Rectal smooth muscle tissue (tissue), 1 donor: ENCODE data around the gene FCN2.

Source experiments
- H3K27ac ChIP-seq: one replicate; pipeline ENCODE4 v1.7.0; 2013; ENCODE audit warnings: low read depth, low read length, inconsistent platforms
- H3K27me3 ChIP-seq: one replicate; pipeline ENCODE4 v1.7.0; 2013; ENCODE audit warnings: low read length; ENCODE audit not compliant: control insufficient read depth, insufficient read depth
- H3K36me3 ChIP-seq: one replicate; pipeline ENCODE4 v1.7.0; 2013; ENCODE audit warnings: low read length; ENCODE audit not compliant: control insufficient read depth, insufficient read depth
- H3K4me1 ChIP-seq: one replicate; pipeline ENCODE4 v1.7.0; 2013; ENCODE audit warnings: low read length; ENCODE audit not compliant: control insufficient read depth, insufficient read depth
- H3K4me3 ChIP-seq: one replicate; pipeline ENCODE4 v1.7.0; 2013; ENCODE audit warnings: low read length
- H3K9ac ChIP-seq: one replicate; pipeline ENCODE4 v1.7.0; 2013; ENCODE audit warnings: low read length

The FCN2 gene

DNA sequence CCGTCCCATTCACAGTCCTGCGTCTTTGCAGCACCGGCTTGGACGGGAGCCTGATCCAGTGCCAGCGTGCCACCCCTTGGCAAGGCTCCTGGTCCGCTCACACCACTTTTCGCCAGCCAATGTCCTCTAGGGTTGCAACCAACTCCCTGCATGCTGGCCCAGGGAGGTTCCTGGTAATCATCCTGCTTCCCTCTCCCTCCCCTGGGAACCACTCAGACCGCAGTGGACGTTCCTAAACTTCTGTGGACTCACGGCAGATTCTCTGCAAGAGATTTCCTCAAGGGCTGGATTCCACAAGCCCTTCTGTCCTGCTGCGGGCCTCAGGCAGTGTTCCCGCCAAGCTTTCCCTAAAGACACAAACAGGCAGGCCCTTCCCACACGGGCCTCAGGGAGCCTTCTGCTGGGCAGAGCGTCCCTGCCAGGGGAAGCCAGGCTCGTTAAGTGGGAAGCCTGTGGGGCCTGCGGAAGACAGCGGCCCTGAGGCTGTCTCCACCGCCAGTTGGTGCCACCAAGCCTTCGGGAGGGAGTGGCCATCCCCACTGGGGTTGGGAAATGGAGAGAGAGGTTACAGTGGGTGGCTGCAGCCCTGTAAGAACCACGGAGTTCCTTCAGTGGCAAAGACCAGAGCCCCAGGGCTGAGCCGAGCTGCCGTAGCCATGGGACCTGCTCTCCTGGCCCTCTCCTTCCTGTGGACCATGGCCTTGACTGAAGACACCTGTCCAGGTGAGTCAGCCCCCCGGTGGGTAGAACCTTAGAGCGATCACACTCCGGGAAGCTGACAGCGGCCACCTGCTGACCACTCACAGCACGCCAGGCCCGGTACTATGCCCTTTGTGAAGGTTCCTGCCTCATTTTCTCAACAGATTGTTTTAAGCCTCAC lies 16.4 kb upstream of the FCN2 start:
- H3K36me3 ChIP-seq, result no peaks in the 10 kb centered on the region

DNA sequence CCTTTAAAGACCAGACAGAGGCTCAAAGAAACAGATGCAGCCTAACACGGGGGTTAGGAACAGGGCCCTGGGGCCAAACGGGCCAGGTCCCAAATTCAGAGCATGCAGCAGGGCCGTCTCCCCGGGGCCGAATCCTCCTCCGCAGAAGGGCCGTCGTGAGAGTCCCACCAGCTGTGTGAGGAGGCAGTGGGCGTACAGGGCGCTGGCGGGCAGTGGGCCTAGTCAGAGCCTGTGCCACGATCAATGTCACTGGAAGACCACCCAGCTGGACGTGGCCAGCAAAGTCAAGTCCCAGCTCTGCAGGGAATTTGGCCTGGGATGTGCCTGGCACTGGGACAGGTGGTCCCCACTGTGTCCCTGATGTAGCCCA lies 15.8 kb upstream of the FCN2 start:
- Histone ChIP-seq H3K4me3 (no peak overlapping the region), H3K4me1 (no peaks in the 10 kb centered on the region), H3K36me3 (no peaks in the 10 kb centered on the region), H3K27me3 (no peaks in the 10 kb centered on the region), H3K27ac (no peak overlapping the region), H3K9ac (no peak overlapping the region)

More for the DNA sequence above, 16.4 kb upstream of the FCN2 start:
- Histone ChIP-seq H3K4me3 (no peak overlapping the region), H3K4me1 (no peaks in the 10 kb centered on the region), H3K27me3 (no peaks in the 10 kb centered on the region), H3K27ac (peak overlapping the region; percentile 32), H3K9ac (no peak overlapping the region)

DNA sequence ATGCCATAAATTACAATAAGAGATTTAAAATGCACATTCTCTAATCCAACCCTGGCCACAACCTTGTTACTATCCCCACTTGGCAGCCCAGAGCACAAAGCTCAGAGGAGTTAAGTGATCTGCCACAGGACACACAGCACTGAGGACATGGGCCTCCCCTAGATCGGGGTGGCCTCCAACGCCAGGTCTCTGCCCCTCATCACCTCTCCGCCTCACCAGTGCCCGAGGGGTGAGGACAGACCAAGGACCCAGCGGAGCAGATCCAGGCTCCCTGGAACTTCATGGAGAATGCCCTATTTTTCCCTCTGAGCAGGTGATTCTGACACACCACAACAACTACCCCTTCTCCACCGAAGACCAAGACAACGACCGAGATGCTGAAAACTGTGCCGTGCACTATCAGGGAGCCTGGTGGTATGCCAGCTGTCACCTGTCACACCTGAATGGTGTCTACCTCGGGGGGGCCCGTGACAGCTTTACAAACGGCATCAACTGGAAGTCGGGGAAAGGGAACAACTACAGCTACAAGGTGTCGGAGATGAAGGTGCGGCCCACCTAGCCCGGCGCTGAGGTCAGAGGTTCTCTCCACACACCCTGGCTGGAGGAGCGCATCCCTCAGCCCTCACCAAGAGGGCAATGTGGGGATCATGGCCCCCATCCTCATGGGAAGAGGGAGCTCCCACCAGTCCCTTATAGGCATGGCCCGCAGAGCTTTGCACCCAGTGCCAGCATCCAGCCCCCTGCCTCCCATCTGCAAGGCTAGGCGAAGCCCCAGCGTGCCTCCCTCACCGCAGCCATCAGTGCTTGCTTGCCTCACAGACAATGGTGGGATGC lies 12.5 kb upstream of the FCN2 start:
- Histone ChIP-seq H3K4me3 (no peak overlapping the region), H3K27ac (no peak overlapping the region), H3K4me1 (no peaks in the 10 kb centered on the region), H3K27me3 (no peaks in the 10 kb centered on the region), H3K9ac (no peak overlapping the region), H3K36me3 (no peaks in the 10 kb centered on the region)

DNA sequence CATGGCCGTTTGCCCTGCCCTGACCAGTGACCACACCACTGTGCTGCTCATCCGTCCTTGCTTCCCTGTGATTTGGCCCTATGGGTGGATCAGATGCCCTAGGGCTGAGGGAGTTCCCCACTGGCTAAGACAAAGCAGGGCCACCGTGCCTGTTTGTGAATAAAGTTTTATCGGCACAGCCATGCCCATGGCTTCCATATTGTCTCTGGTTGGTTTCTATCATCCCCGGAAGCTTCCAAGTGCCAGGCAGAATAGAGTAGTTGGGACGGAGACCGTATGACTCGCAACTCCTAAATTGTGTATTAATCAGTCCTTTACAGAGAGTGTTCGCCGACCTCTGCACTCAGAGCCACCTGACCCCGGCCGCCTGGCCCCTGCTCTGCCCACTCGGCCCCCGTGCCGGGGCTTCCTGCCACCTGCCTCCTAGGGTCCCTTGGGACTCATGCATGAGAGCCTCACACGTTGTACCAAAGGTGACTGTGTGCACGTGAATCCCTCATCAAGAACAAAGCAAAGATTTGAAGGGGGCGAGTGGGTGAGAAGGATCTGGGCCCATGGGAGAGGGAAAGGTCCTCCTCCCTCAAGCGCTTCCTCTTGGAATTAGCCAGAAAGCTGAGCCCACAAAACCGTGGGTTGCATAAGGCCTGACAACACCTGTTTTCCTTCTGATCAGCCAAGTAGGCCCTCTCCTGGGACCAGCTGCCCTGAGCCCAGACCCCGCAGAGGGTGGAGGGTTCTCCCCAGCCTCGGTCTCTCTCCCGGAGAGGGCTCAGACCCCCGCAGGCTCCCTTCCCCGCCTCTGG lies 11.7 kb upstream of the FCN2 start:
- no peaks in the 10 kb centered on the region for H3K36me3 ChIP-seq
- no peaks in the 10 kb centered on the region for H3K4me1 ChIP-seq
- no peak overlapping the region for H3K27ac ChIP-seq
- H3K27me3 ChIP-seq, result no peaks in the 10 kb centered on the region
- H3K9ac ChIP-seq, result no peak overlapping the region
- H3K4me3 ChIP-seq, result no peak overlapping the region

DNA sequence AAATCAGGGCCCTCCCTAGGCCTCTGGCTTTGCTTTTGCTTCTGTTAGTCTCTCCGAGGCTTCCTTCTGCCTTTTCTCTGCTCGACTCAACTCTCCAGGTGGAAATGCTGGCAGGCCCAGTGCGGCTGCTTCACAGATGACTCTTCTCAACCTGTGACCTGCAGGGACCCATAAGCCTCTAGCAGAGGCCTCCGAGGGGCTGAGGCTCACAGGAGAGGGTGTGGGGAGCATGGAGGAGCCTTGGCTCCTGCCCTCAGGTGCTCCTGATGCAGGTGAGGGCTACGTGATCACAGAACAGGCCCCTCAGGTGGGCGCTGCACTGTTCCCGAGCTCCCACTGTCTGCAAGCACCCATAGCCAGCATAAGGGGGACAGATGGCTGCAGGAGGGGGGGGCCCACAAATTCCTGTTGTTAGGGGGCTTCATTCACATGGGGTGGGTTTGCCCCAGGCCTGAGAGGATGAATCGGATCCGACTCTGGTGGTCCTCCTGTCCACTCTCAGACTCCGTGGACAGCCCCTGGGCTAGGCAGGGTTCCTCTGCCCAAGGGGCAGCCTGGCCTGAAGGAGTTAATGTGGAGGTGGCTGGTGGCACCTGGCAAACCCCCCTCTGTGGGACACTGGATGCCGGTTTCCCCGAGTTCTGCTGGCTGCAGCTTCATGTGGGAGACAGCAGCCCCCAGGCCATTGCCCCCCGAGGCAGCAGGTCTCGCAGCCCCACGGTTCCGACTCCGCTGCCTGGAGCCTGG lies 10.9 kb upstream of the FCN2 start:
- Histone ChIP-seq H3K4me1 (no peaks in the 10 kb centered on the region), H3K9ac (no peak overlapping the region), H3K4me3 (no peak overlapping the region), H3K27ac (no peak overlapping the region), H3K27me3 (no peaks in the 10 kb centered on the region), H3K36me3 (no peaks in the 10 kb centered on the region)

DNA sequence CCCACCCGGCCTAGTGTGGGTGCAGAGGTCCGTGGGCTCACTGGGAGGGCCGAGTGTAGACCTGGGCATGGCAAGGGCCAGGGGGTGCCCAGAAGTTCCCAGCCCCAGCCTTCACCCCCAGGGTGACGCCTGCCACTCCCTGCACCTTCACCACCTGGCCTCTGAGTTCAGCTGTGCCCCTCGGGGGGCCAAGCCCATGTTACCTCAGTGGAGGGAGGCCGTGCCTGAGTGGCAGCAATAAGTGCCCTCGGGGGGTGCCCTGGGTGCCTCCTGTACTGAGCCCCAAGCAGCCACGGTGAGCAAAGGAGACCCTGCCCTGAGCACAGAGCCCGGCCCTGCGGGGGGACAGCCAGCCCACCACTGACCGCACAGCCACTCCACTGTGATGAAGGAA lies 10.3 kb upstream of the FCN2 start:
- H3K9ac ChIP-seq, result no peak overlapping the region
- H3K4me1 ChIP-seq, result no peaks in the 10 kb centered on the region
- no peaks in the 10 kb centered on the region for H3K27me3 ChIP-seq
- H3K27ac ChIP-seq, result no peak overlapping the region
- no peaks in the 10 kb centered on the region for H3K36me3 ChIP-seq
- no peak overlapping the region for H3K4me3 ChIP-seq

DNA sequence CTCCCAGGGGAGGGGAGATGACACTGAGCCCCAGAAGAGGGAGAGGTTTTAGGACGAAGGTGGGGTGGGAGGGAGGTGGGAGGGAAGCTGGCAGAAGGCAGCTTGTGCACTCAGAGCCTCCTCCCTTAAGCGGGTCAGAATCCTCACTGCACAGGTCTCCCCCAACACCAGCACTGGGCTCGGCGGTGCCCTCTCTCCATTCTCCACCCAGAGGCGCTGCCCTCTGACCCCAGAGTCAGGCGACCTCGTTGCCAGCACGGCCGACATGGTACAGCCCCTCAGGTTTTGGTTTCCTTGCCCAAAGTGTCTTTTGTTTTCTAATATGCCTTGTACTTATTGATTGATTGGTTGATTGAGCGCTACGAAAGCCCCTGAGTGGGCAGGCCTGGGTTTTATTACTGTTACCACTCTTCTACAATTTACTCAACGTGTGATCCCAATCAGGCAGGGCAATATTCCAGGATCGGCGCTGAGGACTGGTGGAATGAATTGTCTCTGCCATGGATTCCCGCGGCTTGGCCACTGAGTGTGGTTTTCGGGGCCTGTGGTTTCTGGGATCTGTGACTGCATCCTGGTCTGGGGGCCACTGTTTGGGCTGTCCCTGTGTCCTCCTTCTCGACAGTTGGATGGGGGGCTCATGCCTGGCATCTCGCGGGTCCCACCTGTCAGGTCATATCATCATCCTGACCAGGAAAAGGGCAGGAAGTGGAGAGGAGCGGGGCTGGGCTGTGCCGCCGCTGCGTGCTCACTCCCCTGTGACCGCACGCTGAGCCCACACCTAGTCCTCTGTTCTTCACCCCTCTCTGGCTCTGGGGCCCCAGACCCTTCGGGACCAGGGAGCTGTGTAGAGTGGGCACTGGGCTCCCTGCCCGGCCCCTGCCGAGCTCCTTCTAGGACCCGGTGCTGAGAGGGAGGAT lies 9.6 kb upstream of the FCN2 start:
- no peak overlapping the region for H3K27ac ChIP-seq
- H3K4me1 ChIP-seq, result no peaks in the 10 kb centered on the region
- H3K9ac ChIP-seq, result no peak overlapping the region
- H3K4me3 ChIP-seq, result no peak overlapping the region
- H3K27me3 ChIP-seq, result no peaks in the 10 kb centered on the region
- H3K36me3 ChIP-seq, result no peaks in the 10 kb centered on the region

DNA sequence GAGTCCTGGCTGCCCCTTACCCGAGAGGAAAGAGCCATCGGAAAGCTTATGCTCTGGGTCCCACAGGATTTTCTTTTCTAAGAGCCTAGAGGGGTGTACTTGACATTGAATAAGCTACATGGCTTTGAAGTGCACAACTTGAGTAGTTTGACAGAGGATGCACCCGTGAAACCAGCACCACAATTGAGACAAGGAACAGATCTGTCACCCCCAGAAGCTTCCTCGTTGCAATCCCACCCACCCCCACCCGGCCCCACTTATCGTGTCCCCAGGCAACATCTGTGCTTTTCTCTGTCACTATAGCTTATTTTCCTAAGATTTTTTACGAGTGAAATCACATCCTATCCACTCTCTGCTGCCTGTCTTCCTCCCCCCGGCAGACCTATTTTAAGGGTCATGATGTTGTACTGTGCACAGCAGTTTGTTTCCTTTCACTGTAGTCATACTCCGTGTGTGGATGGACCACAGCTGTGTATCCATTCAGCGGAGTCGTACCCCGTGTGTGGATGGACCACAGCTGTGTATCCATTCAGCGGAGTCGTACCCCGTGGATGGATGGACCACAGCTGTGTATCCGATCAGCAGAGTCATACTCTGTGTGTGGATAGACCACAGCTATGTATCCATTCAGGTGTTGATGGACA lies 8.8 kb upstream of the FCN2 start:
- Histone ChIP-seq H3K9ac (no peak overlapping the region), H3K4me1 (no peaks in the 10 kb centered on the region), H3K36me3 (no peaks in the 10 kb centered on the region), H3K27ac (peak overlapping the region; percentile 18), H3K4me3 (no peak overlapping the region), H3K27me3 (no peaks in the 10 kb centered on the region)

DNA sequence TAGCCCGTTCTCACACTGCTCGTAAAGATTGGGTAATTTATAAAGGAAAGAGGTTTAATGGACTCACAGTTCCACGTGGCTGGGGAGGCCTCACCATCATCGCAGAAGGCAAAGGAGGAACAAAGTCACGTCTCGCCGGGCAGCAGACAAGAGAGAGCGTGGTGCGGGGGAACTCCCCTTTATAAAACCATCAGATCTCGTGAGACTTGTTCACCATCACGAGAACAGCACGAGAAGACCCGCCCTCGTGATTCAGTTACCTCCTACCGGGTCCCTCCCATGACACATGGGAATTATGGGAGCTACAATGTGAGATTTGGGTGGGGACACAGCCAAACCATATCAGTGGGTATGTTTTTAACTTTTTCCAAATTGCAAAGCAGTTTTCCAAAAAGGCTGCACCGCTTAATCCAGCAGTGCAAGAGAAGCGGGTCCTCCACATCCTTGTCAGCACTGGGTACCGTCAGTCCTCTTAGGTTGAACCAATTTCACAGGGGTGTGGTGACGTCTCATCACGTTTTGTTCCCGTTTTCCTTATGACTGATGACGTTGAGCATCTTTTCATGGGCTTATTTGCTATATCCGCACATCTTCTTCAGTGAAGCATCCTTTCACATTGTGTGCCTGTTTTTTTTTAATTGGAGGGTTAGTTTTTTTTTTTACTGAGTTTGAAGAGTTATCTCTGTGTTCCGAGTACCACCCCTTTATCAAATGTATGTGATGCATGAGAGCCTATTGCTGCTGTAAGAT lies 8.0 kb upstream of the FCN2 start:
- no peaks in the 10 kb centered on the region for H3K27me3 ChIP-seq
- H3K4me1 ChIP-seq, result no peaks in the 10 kb centered on the region
- peak overlapping the region; percentile 18 for H3K27ac ChIP-seq
- no peaks in the 10 kb centered on the region for H3K36me3 ChIP-seq
- no peak overlapping the region for H3K9ac ChIP-seq
- no peak overlapping the region for H3K4me3 ChIP-seq

DNA sequence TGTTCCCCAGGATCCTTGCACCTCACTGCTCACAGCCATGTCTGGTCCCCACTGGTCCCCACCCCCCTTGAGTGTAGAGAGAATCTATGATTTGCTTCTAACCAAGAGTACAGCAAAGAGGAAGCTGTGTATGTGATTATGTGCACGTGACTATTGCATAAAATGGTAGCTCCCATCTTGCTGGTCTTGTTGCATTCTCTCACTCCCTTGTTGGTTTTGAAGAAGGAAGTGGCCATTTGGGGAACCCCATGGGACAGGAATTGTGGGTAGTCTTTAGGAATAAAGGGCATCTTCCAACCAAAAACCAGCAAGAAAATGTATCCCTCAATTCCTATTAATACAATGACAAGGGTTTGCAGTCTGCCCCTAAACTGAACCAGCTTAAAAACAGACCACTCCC lies 5.2 kb upstream of the FCN2 start:
- no peaks in the 10 kb centered on the region for H3K4me1 ChIP-seq
- no peak overlapping the region for H3K9ac ChIP-seq
- no peaks in the 10 kb centered on the region for H3K27me3 ChIP-seq
- H3K4me3 ChIP-seq, result no peak overlapping the region
- no peak overlapping the region for H3K27ac ChIP-seq
- no peaks in the 10 kb centered on the region for H3K36me3 ChIP-seq
